ENCODE data around the gene GSAP. TPM values are rescaled to one million over a fixed set of nuclear protein-coding genes. Genes with fewer than 3 reads are reported as not detected.

The GSAP gene
- total RNA-seq, 4 donors from 2014 or later: 6.8 to 11.4 (median 9.3) TPM

GRCh38 chr7:77313085-77313484, 103.1 kb downstream of the GSAP start:
- TF ChIP-seq, protein P1, sequence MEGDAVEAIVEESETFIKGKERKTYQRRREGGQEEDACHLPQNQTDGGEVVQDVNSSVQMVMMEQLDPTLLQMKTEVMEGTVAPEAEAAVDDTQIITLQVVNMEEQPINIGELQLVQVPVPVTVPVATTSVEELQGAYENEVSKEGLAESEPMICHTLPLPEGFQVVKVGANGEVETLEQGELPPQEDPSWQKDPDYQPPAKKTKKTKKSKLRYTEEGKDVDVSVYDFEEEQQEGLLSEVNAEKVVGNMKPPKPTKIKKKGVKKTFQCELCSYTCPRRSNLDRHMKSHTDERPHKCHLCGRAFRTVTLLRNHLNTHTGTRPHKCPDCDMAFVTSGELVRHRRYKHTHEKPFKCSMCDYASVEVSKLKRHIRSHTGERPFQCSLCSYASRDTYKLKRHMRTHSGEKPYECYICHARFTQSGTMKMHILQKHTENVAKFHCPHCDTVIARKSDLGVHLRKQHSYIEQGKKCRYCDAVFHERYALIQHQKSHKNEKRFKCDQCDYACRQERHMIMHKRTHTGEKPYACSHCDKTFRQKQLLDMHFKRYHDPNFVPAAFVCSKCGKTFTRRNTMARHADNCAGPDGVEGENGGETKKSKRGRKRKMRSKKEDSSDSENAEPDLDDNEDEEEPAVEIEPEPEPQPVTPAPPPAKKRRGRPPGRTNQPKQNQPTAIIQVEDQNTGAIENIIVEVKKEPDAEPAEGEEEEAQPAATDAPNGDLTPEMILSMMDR (IDR thresholded peaks at IDR 0.05): no peak
- TF ChIP-seq POLR2A (IDR thresholded peaks at IDR 0.05): no peak
- no peak overlapping the region for H3K4me3 ChIP-seq (ENCODE audit: low read depth, poor library complexity, severe bottlenecking)
- DNase-seq (ENCODE audit: low spot score in 2 of 2): no peak
- intact Hi-C loops (cut with DNase I; ENCODE audit: low total_unique reads): no loop called here
- WGBS, 2 donors: 33 to 43% methylated on average over 2 of the region's 2 CpGs

DNA sequence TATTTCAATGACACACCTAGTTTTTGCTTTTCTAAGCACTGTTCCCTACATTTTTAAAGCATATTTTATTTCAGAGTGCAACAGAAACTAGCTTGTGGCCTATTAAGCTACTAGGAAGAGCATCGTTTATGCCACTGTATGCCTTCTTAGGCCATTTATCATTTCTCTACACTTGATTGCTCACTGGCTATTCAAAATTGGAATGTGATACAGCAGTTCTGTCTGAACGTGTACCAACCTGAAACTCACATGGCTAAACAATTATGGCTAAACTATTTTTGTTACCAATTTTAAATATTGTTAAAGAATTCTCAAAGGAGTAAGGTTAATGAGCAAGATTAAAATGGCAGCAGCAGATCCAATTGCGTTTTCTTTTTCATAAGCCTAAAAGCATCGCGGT, 105.2 kb downstream of the GSAP start:
- WGBS, 2 donors: 71 to 73% methylated on average over 5 of the region's 5 CpGs
- DNase-seq (ENCODE audit: low spot score in 2 of 2): no peak
- no peak for TF ChIP-seq POLR2A (IDR thresholded peaks at IDR 0.05)
- TF ChIP-seq, protein P1 (IDR thresholded peaks at IDR 0.05): no peak
- H3K4me3 ChIP-seq (ENCODE audit: low read depth, poor library complexity, severe bottlenecking): no peak overlapping the region
- intact Hi-C loops (cut with DNase I; ENCODE audit: low total_unique reads): no loop called here

GRCh38 chr7:77309714-77310220, 106.4 kb downstream of the GSAP start:
- 43 to 45% methylated on average over 1 of the region's 1 CpG for WGBS, 2 donors

GRCh38 chr7:77308792-77309191, 107.4 kb downstream of the GSAP start:
- no peak for DNase-seq (ENCODE audit: low spot score in 2 of 2)
- TF ChIP-seq, protein P1 (IDR thresholded peaks at IDR 0.05): no peak
- TF ChIP-seq POLR2A (IDR thresholded peaks at IDR 0.05): no peak
- intact Hi-C loops (cut with DNase I; ENCODE audit: low total_unique reads): no loop called here
- 31 to 45% methylated on average over 1 to 3 of the region's 4 CpGs for WGBS, 2 donors
- H3K4me3 ChIP-seq (ENCODE audit: low read depth, poor library complexity, severe bottlenecking): no peak overlapping the region

More at GRCh38 chr7:77309714-77310220, 106.4 kb downstream of the GSAP start:
- intact Hi-C loops (cut with DNase I; ENCODE audit: low total_unique reads): no loop called here
- TF ChIP-seq POLR2A (IDR thresholded peaks at IDR 0.05): no peak
- TF ChIP-seq, protein P1 (IDR thresholded peaks at IDR 0.05): no peak
- H3K4me3 ChIP-seq (ENCODE audit: low read depth, poor library complexity, severe bottlenecking): no peak overlapping the region
- no peak for DNase-seq (ENCODE audit: low spot score in 2 of 2)

GRCh38 chr7:77306231-77307067, 109.7 kb downstream of the GSAP start:
- peak in 1 of 2 donors; percentile 83 for DNase-seq (ENCODE audit: low spot score in 2 of 2)
- H3K4me3 ChIP-seq (ENCODE audit: low read depth, poor library complexity, severe bottlenecking): no peak overlapping the region
- no peak for TF ChIP-seq POLR2A (IDR thresholded peaks at IDR 0.05)
- TF ChIP-seq, protein P1 (IDR thresholded peaks at IDR 0.05): no peak
- 73 to 80% methylated on average over 17 of the region's 17 CpGs for WGBS, 2 donors
- intact Hi-C loops (cut with DNase I; ENCODE audit: low total_unique reads): no loop called here

All from lower leg skin (tissue), 4 donors.